Astrocyte (in vitro differentiated cells and primary cell): Measurements from ENCODE around the gene KCNG2. TPM values are rescaled to one million over a fixed set of nuclear protein-coding genes. Genes with fewer than 3 reads are reported as not detected.

ENCODE experiments used
- DNase-seq: peaks from one replicate; pipeline ENCODE4 v3.0.0-alpha.2; 2010; ENCODE audit warnings: low read depth
- FAIRE-seq: peaks from 2 replicates; lab custom pipeline; 2011; peaks lifted over from hg19 to GRCh38; lab: Jason Lieb, UNC
- H2AFZ ChIP-seq: 2 replicates; pipeline ENCODE4 v1.6.0; 2012; ENCODE audit warnings: low read depth, low read length, inconsistent platforms
- H3K27ac ChIP-seq: 2 replicates; pipeline ENCODE4 v1.5.1; 2011; ENCODE audit warnings: low read depth, low read length, inconsistent platforms
- H3K27me3 ChIP-seq: 2 replicates; pipeline ENCODE4 v1.6.0; 2011; ENCODE audit warnings: low read length, inconsistent platforms; ENCODE audit not compliant: insufficient read depth
- H3K36me3 ChIP-seq: 2 replicates; pipeline ENCODE4 v1.5.1; 2011; ENCODE audit warnings: low read length, inconsistent platforms; ENCODE audit not compliant: insufficient read depth
- H3K4me1 ChIP-seq: 2 replicates; pipeline ENCODE4 v1.5.1; 2011; ENCODE audit warnings: low read length, inconsistent platforms; ENCODE audit not compliant: insufficient read depth
- H3K4me2 ChIP-seq: 2 replicates; pipeline ENCODE4 v1.6.0; 2012; ENCODE audit warnings: low read length, inconsistent platforms
- H3K4me3 ChIP-seq: 2 replicates; pipeline ENCODE4 v1.5.1; 2011; ENCODE audit warnings: low read depth, mild to moderate bottlenecking, low read length, inconsistent platforms; ENCODE audit not compliant: insufficient read depth
- H3K79me2 ChIP-seq: 2 replicates; pipeline ENCODE4 v1.6.0; 2012; ENCODE audit warnings: mild to moderate bottlenecking, low read length, inconsistent platforms; ENCODE audit not compliant: insufficient read depth
- H3K9ac ChIP-seq: 2 replicates; pipeline ENCODE4 v1.6.0; 2012; ENCODE audit warnings: mild to moderate bottlenecking, low read length, inconsistent platforms
- H3K9me3 ChIP-seq: 2 replicates; pipeline ENCODE4 v1.5.1; 2012; ENCODE audit warnings: low read depth, mild to moderate bottlenecking, low read length, inconsistent platforms; ENCODE audit not compliant: insufficient read depth
- H4K20me1 ChIP-seq: 2 replicates; pipeline ENCODE4 v1.6.0; 2012; ENCODE audit warnings: low read length, inconsistent platforms; ENCODE audit not compliant: insufficient read depth
- H3K27ac Mint-ChIP-seq: one replicate; pipeline ENCODE4 v1.8.0; 2021; ENCODE audit warnings: mild to moderate bottlenecking, mixed read lengths; ENCODE audit not compliant: unreplicated experiment
- H3K27me3 Mint-ChIP-seq: one replicate; pipeline ENCODE4 v1.8.0; 2021; ENCODE audit warnings: low read depth, mixed read lengths; ENCODE audit not compliant: unreplicated experiment
- H3K36me3 Mint-ChIP-seq: one replicate; pipeline ENCODE4 v1.8.0; 2021; ENCODE audit warnings: low read depth, mixed read lengths; ENCODE audit not compliant: unreplicated experiment
- H3K4me1 Mint-ChIP-seq: one replicate; pipeline ENCODE4 v1.8.0; 2021; ENCODE audit warnings: low read depth, mixed read lengths; ENCODE audit not compliant: unreplicated experiment
- H3K4me3 Mint-ChIP-seq: one replicate; pipeline ENCODE4 v1.8.0; 2021; ENCODE audit warnings: mild to moderate bottlenecking, moderate library complexity, mixed read lengths; ENCODE audit not compliant: unreplicated experiment
- H3K9me3 Mint-ChIP-seq: one replicate; pipeline ENCODE4 v1.8.0; 2021; ENCODE audit warnings: mild to moderate bottlenecking, mixed read lengths; ENCODE audit not compliant: unreplicated experiment
- EZH2 ChIP-seq: IDR thresholded peaks from 2 replicates; pipeline ENCODE4 v1.6.1; 2012; ENCODE audit warnings: mild to moderate bottlenecking, low read length, inconsistent platforms; ENCODE audit not compliant: insufficient read depth
- total RNA-seq: library from RNA; stranded (reverse); gene quantifications from 2 replicates; pipeline ENCODE4 v1.2.1, GENCODE V29; 2021
- TF ChIP-seq, protein P1 (sequence below): IDR thresholded peaks from 2 replicates; pipeline ENCODE4 v1.5.1; 2011; ENCODE audit warnings: low read depth, mild to moderate bottlenecking, inconsistent platforms, low read length, moderate library complexity; ENCODE audit not compliant: insufficient read depth

Gene KCNG2
- total RNA-seq, 1 donor from 2014 or later, result 0.16 TPM

GRCh38 chr18:79796016-79796415 lies 1.7 kb upstream of the KCNG2 start:
- Mint-ChIP-seq H3K36me3 (no peaks in the 10 kb centered on the region), H3K4me1 (peaks cover 20% of the 10 kb centered on the region), H3K27ac (no peak overlapping the region), H3K4me3 (no peak overlapping the region), H3K9me3 (no peaks in the 10 kb centered on the region), H3K27me3 (peaks cover 44% of the 10 kb centered on the region)
- H3K27ac ChIP-seq, result no peak overlapping the region
- DNase-seq, result no peak
- no peak for FAIRE-seq
- peaks cover 9% of the 10 kb centered on the region for H4K20me1 ChIP-seq
- H3K27me3 ChIP-seq, result peaks cover 24% of the 10 kb centered on the region
- H3K4me1 ChIP-seq, result peaks cover 7% of the 10 kb centered on the region
- no peak overlapping the region for H2AFZ ChIP-seq
- H3K9me3 ChIP-seq, result no peaks in the 10 kb centered on the region
- no peak overlapping the region for H3K4me3 ChIP-seq
- H3K4me2 ChIP-seq, result peak overlapping the region; percentile 12
- no peak overlapping the region for H3K9ac ChIP-seq
- TF ChIP-seq, protein P1, sequence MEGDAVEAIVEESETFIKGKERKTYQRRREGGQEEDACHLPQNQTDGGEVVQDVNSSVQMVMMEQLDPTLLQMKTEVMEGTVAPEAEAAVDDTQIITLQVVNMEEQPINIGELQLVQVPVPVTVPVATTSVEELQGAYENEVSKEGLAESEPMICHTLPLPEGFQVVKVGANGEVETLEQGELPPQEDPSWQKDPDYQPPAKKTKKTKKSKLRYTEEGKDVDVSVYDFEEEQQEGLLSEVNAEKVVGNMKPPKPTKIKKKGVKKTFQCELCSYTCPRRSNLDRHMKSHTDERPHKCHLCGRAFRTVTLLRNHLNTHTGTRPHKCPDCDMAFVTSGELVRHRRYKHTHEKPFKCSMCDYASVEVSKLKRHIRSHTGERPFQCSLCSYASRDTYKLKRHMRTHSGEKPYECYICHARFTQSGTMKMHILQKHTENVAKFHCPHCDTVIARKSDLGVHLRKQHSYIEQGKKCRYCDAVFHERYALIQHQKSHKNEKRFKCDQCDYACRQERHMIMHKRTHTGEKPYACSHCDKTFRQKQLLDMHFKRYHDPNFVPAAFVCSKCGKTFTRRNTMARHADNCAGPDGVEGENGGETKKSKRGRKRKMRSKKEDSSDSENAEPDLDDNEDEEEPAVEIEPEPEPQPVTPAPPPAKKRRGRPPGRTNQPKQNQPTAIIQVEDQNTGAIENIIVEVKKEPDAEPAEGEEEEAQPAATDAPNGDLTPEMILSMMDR, result no peak
- TF ChIP-seq EZH2, result no peak
- H3K79me2 ChIP-seq, result no peaks in the 10 kb centered on the region
- no peaks in the 10 kb centered on the region for H3K36me3 ChIP-seq

DNA sequence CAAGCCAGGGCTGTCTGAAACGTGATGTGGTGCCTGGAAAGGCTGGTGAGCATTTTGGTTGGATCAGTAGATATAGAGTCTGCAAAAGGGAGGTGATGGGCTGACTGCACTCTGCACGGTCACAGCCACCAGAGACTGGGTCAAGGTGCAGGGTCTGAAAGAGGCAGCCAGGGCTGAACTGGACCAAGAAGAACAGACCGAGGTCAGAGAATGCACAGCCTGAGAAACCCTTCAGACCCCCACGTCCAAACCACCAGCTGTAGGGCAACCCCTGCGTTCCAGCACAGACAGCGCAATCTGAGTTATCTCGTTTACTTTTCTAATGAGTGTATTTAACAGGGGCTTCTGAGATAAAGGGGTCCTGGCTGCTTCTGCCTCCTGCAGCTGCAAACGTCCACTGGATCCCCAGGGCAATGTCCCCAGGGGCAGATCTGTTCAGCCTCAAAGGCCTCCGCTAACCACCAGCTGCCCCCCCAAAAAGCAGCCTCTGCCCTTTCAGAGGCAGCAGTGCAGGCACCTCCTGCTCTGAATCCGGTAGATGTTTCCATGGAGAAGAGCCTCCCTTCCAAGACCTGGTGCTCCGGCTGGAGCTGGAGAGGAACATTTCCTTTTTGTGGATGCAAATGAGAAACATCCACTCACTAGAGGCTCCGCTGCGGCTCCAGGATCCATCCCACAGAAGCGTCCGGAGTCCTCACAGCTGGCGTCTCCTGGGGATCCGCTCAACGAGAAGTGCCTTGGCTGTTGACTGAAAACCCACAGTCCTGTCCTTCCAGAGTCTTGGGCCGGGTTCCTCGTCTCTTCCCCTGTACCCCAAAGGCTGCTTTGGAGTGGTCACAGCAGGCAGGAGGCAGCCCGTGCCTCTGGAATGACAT lies 970 bp upstream of the KCNG2 start:
- H3K4me3 Mint-ChIP-seq, result peak overlapping the region; percentile 78
- no peak overlapping the region for H3K4me2 ChIP-seq
- peaks cover 26% of the 10 kb centered on the region for H3K27me3 ChIP-seq
- FAIRE-seq, result no peak
- no peaks in the 10 kb centered on the region for H3K9me3 Mint-ChIP-seq
- peaks cover 13% of the 10 kb centered on the region for H3K4me1 Mint-ChIP-seq
- no peaks in the 10 kb centered on the region for H3K79me2 ChIP-seq
- no peak overlapping the region for H3K9ac ChIP-seq
- H3K36me3 ChIP-seq, result no peaks in the 10 kb centered on the region
- TF ChIP-seq, protein P1, result no peak
- TF ChIP-seq EZH2, result no peak
- H2AFZ ChIP-seq, result no peak overlapping the region
- no peak overlapping the region for H3K4me3 ChIP-seq
- H3K9me3 ChIP-seq, result no peaks in the 10 kb centered on the region
- H3K27ac ChIP-seq, result no peak overlapping the region
- peaks cover 9% of the 10 kb centered on the region for H4K20me1 ChIP-seq
- DNase-seq, result no peak
- H3K4me1 ChIP-seq, result peaks cover 3% of the 10 kb centered on the region
- peak overlapping the region; percentile 7 for H3K27ac Mint-ChIP-seq
- no peaks in the 10 kb centered on the region for H3K36me3 Mint-ChIP-seq
- H3K27me3 Mint-ChIP-seq, result peaks cover 51% of the 10 kb centered on the region
